NCI-H1048 (cell line): ENCODE results near the gene SYTL4.
A peak's percentile ranks its signal among the peaks of the same experiment; 100 is the strongest.

ENCODE experiments used
- DNase-seq: peaks from one replicate; lab custom pipeline; 2025; lab: John Stamatoyannopoulos, UW

The SYTL4 gene

DNA sequence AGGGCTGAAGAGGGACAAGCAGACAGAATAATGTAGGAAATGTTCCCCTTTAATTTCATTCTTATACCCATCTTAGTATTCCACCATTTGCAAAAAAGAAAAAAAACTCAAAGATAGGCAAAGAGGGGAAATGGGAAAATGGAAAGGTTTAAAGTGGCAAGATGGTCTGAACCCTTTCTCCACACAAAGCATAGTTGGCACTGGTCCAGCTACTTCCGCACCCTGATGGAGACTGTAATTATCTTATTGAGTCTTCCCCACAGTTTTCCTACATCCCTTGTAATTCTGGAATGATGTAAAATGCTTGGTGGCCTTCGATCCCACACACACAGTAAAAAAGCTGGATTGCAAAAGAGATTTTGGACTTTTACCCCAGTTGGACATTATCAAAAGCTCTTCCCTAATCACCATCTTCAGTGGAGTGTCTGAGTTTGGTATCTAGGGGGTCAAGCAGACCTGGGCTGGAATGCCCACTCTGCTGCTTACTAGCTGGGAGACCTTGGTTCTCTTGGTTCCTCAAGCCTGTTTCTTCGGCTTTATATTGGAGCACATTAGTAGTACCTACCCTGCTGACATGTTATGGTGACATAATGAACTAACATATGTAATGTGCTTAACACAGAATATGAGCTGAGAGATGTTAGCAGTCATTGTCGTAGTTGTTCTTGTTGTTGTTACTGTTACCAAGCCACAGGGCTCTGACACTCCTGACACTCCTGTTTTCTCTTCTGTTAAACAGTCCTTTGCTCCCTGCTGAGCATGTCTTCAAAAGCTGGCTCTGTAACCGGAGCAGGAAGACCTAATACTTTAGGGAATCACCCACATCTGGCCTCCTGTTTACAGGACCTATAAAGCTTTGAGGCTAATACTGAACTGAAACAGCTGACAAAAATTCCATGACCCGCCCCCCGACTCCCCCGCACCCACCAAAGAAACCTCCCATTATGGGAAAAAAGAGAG lies 83.2 kb downstream of the SYTL4 start:
- no peak for DNase-seq

DNA sequence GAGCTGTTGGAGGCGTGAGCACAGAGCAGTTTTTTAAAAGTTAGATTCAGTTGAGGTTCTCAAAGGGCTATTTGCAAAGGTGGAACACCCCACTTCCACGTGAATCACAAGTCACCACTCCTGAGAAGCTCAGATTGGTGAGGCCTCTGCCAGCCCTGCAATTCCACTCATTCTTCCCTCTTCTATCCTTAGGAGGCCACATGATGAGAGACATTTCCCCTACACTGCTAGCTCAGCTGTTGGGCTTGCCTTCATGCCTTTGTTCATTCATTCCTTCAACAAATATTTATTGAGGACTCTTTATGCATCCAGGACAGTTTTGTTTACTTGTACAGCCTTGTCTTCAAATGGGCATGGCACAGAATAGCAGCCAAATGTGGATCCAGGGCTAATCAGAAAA lies 84.2 kb downstream of the SYTL4 start:
- no peak for DNase-seq

DNA sequence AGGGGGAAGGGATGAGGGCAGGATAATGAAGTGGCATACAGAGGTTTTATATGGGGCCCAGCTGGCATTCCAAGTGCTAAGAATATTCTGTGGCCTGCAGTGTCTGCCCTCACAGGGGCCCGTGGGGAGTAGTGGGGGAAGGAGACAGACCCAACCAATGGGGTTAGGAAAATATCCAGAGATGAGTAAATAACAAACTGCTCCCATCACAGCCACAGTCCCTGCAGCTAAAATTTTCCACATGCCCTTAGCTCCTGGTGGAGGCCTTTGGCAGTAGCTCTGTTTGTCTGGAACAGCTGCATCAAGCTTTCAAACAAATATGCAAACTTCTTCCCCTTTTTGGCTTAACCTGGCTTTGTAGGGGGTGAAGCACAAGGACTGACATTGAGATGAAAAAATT lies 84.8 kb downstream of the SYTL4 start:
- no peak for DNase-seq

DNA sequence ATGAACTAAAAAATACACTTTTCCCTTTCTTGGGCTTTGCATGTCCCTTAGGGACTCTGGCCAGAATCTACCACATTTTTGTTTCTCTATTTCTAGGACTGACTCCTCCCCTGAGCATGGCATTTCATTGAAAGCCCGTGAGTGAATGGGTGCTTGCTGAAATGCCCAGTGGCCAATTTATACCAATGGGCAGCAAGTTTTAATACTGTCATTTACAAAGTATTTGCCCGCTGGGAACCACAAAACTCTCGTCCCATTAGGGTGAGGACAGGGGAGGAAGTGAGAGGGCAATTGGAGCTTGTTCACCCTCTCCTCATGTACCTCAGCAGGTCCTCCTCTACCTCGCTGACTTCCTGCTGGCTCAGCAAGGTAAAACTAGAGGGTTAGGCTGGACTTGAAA lies 86.8 kb downstream of the SYTL4 start:
- no peak for DNase-seq

DNA sequence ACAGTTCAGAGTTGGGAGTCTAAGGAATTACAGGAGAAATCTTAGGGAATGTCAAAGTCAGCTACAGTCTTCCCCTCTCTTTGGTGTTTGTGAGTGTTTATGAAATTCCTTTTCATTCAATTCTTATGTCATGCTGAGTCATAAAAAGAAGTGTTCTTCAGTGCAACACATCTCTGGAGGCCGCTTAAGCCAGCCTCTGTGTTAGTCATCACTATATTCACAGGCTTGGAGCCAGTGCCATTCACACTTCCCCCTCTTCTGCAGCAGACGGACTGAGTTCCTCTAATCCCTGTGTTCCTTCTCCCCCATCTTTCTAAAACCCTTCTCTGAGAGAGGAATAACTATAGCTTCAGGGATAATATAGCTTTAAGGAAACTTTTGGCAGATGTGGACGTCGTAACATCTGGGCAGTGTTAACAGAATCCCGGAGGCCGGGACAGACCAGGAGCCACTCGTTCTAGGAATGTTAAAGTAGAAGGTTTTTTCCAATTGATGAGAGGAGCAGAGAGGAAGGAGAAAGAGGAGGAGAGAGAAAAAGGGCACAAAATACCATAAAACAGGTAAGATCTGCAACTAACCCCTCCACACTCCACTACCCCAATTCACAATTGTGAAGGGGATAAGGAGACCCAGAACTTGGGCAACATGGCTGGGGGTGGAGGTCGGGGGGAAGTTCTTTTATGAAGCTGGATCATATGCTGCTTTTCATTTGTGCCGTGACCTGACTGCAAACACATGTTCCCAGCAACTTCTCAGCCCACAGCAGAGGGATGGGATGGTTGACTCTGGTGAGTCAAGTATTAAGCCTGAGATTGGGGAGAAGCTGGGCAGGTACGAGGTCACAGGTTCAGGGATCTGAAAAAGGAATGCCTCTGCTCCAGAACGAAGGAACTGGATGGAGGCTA lies 87.7 kb downstream of the SYTL4 start, which contains the start of gene SRPX2:
SRPX2 (plus strand) TSS at position 244 of the 905 bp plus-strand sequence. CDS start 2,124 bp downstream, outside the sequence.
- DNase-seq: no peak

DNA sequence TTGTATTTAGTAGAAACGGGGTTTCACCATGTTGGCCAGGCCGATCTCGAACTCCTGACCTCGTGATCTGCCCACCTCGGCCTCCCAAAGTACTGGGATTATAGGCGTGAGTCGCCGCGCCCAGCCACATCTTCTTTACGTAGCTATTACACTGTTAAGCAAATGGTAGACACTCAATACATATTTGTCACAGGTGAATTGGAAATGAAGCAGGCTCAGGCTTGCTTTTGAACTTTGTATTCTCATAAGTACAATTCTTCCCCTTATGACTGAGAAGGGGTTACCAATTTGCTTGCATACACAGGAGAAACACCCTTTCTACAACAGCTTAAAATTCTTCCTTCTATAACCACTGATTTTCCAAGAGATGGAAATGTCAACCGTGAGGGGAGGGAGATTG lies 88.7 kb downstream of the SYTL4 start:
- no peak for DNase-seq

DNA sequence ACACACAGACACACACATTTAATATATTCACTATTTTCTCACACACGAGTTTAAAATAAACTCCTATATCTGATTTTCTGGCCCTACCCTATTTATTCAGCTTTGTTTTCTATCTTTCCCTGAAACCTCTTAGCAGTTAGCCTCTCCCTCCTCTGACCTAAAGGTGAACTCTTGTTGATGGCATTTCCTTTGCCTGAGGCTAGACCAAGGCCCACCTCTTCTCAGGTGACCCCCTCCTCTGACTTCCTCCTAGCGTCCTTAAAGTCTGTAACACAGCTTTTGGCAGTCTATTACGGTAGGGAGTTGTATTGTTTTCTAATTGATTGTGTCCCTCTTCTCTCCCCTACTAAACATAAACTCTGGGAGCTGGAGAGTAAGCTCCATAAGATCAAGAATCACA lies 89.6 kb downstream of the SYTL4 start:
- no peak for DNase-seq

DNA sequence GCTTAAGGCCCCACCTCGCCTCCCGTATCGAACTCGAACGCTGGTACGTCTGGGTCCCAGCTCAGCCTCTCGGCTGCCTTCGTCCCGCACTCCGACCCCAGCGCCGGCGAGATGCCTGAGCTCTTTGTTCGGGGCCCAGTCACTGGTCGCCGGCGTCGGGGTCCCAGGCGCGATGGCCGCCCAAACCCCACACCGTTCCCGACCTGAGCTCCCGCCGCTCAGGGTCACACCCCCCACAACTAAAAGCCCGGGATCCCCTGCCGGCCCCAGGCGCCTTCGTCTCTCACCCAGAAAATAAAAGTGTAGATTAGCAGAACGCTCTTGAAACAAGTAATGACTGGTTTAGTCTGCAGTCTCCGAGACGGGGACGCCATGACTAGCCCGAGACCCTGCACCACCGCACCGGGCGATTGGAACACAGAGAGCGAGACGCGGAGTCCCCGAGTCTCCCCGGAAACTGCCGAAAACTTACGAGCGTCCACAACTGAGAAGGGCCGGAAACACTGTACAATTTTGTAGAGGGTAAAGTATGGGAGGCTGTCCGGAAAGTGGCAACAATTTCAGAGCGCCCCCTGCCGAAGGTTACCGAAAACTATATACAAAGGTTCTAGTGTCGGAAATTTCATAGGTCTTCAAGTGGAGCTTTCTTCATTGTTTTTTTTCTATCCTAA lies 95.5 kb downstream of the SYTL4 start, which contains the start of gene TSPAN6:
TSPAN6 (minus strand) TSS at position 486 of the 671 bp plus-strand sequence; CDS start at position 374, 112 bp downstream.
- DNase-seq: peak; percentile 33

DNA sequence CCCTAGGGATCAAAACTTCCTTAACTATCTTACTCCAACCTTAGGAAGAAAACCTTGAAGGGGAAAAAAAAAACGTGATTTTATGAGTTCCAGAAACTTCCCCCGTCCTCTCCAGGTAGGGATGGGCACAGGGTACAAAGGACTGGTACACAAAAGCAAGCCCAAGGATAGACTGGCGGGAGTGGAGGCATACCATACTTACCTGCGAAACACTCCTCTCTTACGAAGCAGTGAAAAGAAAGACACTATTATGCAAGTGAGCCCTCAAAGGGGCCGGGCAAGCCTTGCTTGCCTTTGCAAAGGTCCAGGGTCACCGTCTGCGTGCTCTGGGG lies 96.0 kb downstream of the SYTL4 start:
- DNase-seq: no peak

DNA sequence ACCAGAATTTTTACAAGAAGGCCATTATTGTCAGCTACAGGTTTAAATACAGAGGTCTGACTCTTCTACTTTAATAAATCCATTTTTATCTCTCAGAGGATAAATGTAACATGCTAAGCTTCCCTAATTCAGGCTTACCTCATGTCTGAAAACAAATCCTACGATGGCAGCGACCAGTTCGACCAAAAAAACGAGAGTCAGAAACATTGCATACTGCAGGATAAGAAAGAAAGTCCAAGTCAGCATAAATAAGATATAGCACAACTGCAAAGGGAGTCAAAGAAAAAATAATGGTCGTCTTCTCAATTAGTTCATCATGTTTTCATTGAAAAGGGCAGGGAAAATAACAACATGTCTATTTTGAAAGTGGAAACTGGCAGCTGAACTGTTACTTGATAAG lies 96.9 kb downstream of the SYTL4 start:
- DNase-seq: no peak

DNA sequence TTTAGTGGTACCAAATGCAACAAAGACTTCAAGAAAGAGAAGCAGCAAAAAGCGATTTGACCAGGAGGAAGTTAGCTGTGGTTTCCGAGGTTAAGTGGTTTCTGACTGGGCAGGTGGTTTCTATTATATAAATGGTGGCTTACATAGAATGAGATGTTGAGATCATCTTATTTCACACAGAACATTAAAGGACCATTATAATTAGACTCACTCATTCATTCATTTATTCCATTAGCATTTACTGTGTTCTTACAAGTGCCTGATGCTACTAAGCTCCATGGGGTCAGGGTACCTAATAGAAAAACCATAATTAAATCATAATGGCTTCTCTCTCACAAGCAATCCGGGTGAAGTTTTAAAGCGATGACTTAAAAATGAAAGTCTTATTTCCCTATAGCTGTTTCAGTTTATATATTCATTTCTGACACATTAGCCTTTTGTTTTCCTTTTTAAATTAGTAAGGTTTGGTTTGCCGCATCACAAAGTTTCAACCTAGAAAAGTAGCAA lies 105.9 kb downstream of the SYTL4 start:
- no peak for DNase-seq
